BE2C (cell line): ENCODE measurements around the gene PLK4.

ENCODE experiments used
- DNase-seq: peaks from one replicate; pipeline ENCODE4 v3.0.0-alpha.2; 2020
- H3K27me3 ChIP-seq: fragments of 250-450 bp; sonication (Bioruptor Pico); 2 replicates; pipeline ENCODE4 v1.5.1; 2020; ENCODE audit warnings: mild to moderate bottlenecking
- H3K36me3 ChIP-seq: fragments of 250-450 bp; sonication (Bioruptor Pico); 2 replicates; pipeline ENCODE4 v1.5.1; 2020; ENCODE audit warnings: mild to moderate bottlenecking
- H3K4me1 ChIP-seq: fragments of 250-450 bp; sonication (Bioruptor Pico); 2 replicates; pipeline ENCODE4 v1.5.1; 2020
- H3K4me3 ChIP-seq: 2 replicates; pipeline ENCODE4 v1.5.1; 2011; ENCODE audit warnings: low read depth, low read length
- H3K9me3 ChIP-seq: fragments of 250-450 bp; sonication (Bioruptor Pico); 2 replicates; pipeline ENCODE4 v1.5.1; 2020
- CTCF ChIP-seq: IDR thresholded peaks from 2 replicates; pipeline ENCODE4 v1.5.1; 2012; ENCODE audit warnings: mild to moderate bottlenecking, low read depth, low read length

Gene PLK4

DNA sequence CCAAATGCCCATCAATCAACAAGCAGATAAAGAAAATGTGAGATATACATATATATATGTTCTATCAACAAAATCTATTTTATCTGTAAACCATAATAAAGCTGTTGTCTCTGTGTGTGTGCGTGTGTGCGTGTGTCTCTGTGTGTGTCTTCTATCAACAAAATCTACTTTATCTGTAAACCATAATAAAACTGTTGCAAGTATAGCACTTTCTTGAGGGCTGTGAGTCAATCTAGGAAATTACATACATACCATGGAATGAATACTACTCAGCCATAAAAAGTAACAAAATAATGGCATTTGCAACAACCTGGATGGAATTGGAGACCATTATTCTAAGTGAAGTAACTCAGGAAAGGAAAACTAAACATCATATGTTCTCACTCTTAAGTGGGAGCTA lies 12.5 kb upstream of the PLK4 start:
- Histone ChIP-seq H3K4me3 (no peak overlapping the region), H3K36me3 (no peaks in the 10 kb centered on the region), H3K27me3 (no peaks in the 10 kb centered on the region), H3K9me3 (no peaks in the 10 kb centered on the region; the same call in 1 of the 2 replicates), H3K4me1 (no peaks in the 10 kb centered on the region)
- no peak for DNase-seq
- TF ChIP-seq CTCF = no peak

GRCh38 chr4:127870281-127870680 lies 10.4 kb upstream of the PLK4 start:
- no peaks in the 10 kb centered on the region for H3K27me3 ChIP-seq
- no peaks in the 10 kb centered on the region for H3K36me3 ChIP-seq
- H3K9me3 ChIP-seq = no peaks in the 10 kb centered on the region
- TF ChIP-seq CTCF = no peak
- H3K4me1 ChIP-seq = no peaks in the 10 kb centered on the region
- no peak for DNase-seq
- no peak overlapping the region for H3K4me3 ChIP-seq

DNA sequence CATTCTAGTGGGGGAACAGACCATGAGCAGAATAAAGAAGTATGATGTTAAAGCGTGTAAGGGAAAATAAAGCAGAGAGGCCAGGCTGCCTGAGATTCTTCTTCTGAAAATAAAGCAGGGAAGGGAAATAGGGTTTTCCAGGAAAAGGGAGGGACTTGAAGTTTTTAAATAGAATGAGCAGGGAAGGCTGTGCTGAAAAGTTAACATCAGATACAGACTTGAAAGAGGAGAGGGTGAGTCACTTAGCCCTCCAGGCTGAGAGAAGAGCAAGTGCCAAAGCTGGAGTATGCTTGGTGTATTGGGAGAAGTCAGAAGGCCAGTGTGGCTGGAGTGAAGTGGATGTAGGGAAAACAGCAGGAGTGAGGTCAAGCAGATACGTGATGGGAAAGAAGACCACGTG lies 10.0 kb upstream of the PLK4 start:
- DNase-seq = no peak
- H3K36me3 ChIP-seq = no peaks in the 10 kb centered on the region
- H3K4me3 ChIP-seq = no peak overlapping the region
- no peaks in the 10 kb centered on the region for H3K4me1 ChIP-seq
- H3K9me3 ChIP-seq = no peaks in the 10 kb centered on the region
- no peak for TF ChIP-seq CTCF
- no peaks in the 10 kb centered on the region for H3K27me3 ChIP-seq

GRCh38 chr4:127875791-127876190 lies 4.9 kb upstream of the PLK4 start:
- no peaks in the 10 kb centered on the region for H3K36me3 ChIP-seq
- no peaks in the 10 kb centered on the region for H3K9me3 ChIP-seq
- no peak for DNase-seq
- TF ChIP-seq CTCF = no peak
- no peaks in the 10 kb centered on the region for H3K27me3 ChIP-seq
- no peak overlapping the region for H3K4me3 ChIP-seq
- H3K4me1 ChIP-seq = no peaks in the 10 kb centered on the region

DNA sequence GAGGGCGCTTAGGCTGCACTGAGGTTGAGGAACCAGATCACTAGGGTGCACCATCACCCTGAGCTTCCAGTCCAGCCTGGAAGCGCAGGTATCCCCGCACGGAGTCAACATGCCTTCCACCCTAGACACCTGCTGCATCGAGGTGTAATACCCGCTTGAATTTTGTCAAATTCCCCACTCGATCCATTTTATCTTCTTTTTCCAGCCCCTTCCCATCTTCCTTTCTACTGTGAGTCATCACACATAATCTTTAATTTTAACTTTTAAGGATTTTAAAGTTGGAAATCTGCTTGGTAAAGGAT lies 821 bp downstream of the PLK4 start:
- no peak for DNase-seq
- Histone ChIP-seq H3K9me3 (no peaks in the 10 kb centered on the region), H3K4me1 (no peaks in the 10 kb centered on the region), H3K36me3 (peaks cover 32% of the 10 kb centered on the region), H3K27me3 (no peaks in the 10 kb centered on the region), H3K4me3 (peak overlapping the region; percentile 94)
- no peak for TF ChIP-seq CTCF

DNA sequence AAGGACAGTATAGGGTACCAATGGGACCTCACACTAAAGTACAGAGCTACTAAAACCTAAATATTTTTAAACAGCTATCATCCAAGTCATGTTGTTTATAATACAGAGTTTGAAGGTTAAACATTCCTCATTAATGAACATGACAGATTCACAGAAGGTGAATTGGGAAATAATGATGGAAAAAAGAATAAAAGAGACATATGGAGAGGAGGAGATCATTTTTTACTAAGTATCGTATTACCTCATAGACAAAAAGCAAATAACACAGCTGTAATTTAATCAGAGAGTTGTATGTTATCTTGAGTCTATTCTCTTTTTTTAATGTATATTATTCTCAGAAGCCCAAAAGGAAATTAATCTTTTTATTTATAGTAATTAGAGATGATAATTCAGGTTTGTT lies 7.9 kb downstream of the PLK4 start:
- Histone ChIP-seq H3K36me3 (peaks cover 73% of the 10 kb centered on the region), H3K4me3 (no peak overlapping the region), H3K9me3 (no peaks in the 10 kb centered on the region), H3K27me3 (no peaks in the 10 kb centered on the region), H3K4me1 (peaks cover 5% of the 10 kb centered on the region; the same call in 1 of the 2 replicates)
- no peak for TF ChIP-seq CTCF
- DNase-seq = no peak
